ENCODE results near the gene CD276.
"Not testable (repeated sequence)": the region's sequence is repeated elsewhere in the genome, so short reads cannot be mapped to it uniquely, and the experiment has no call there.

CD276 gene

GRCh38 chr15:73683777-73684580 is at the start of gene CD276:
Gene CD276, plus strand, starts transcription at chr15:73684383. Its CDS starts 15,257 bp downstream, at chr15:73699640.
- ATAC-seq (peak; percentile 37), DNase-seq (peak; percentile 29)

- ATAC-seq, result no peak
- DNase-seq, result no peak
Measured at GRCh38 chr15:73637527-73637926, 46.7 kb upstream of the CD276 start.

- ATAC-seq, DNase-seq: not testable (repeated sequence)
Measured at GRCh38 chr15:73639464-73639863, 44.7 kb upstream of the CD276 start.

- ATAC-seq (no peak), DNase-seq (no peak)
Measured at GRCh38 chr15:73647259-73648013, 36.7 kb upstream of the CD276 start.

GRCh38 chr15:73648014-73648295 is 36.2 kb upstream of the CD276 start:
- DNase-seq (no peak), ATAC-seq (no peak)

GRCh38 chr15:73650416-73651126 is 33.6 kb upstream of the CD276 start:
- DNase-seq (peak; percentile 15), ATAC-seq (peak; percentile 82)

- ATAC-seq (no peak), DNase-seq (no peak)
Measured at GRCh38 chr15:73654659-73655058, 29.5 kb upstream of the CD276 start.

GRCh38 chr15:73655724-73656123 is 28.5 kb upstream of the CD276 start:
- DNase-seq, result no peak
- no peak for ATAC-seq

GRCh38 chr15:73658645-73659044 is 25.5 kb upstream of the CD276 start:
- ATAC-seq, result no peak
- no peak for DNase-seq

GRCh38 chr15:73660455-73660854 is 23.7 kb upstream of the CD276 start:
- DNase-seq (no peak), ATAC-seq (no peak)

- DNase-seq (no peak), ATAC-seq (no peak)
Measured at GRCh38 chr15:73674587-73674986, 9.6 kb upstream of the CD276 start.

- DNase-seq, result peak; percentile 56
- peak; percentile 30 for ATAC-seq
Measured at GRCh38 chr15:73677146-73677607, 7.0 kb upstream of the CD276 start.

GRCh38 chr15:73677733-73678132 is 6.5 kb upstream of the CD276 start:
- no peak for DNase-seq
- ATAC-seq, result no peak

- DNase-seq (no peak), ATAC-seq (no peak)
Measured at GRCh38 chr15:73678498-73678897, 5.7 kb upstream of the CD276 start.

- DNase-seq (no peak), ATAC-seq (no peak)
Measured at GRCh38 chr15:73679180-73679579, 5.0 kb upstream of the CD276 start.

- ATAC-seq (no peak), DNase-seq (no peak)
Measured at GRCh38 chr15:73679964-73680363, 4.2 kb upstream of the CD276 start.

GRCh38 chr15:73680549-73680948 is 3.6 kb upstream of the CD276 start:
- ATAC-seq (peak; percentile 22), DNase-seq (no peak)

- no peak for ATAC-seq
- DNase-seq, result no peak
Measured at GRCh38 chr15:73681063-73681462, 3.1 kb upstream of the CD276 start.

GRCh38 chr15:73681856-73682599 is 2.2 kb upstream of the CD276 start:
- ATAC-seq (no peak), DNase-seq (no peak)

- ATAC-seq, result no peak
- no peak for DNase-seq
Measured at GRCh38 chr15:73682600-73683090, 1.5 kb upstream of the CD276 start.

GRCh38 chr15:73683257-73683776 is 866 bp upstream of the CD276 start:
- DNase-seq, result no peak
- ATAC-seq, result no peak
